GM21360 (cell line): Measurements from ENCODE around the gene CRISP1.
"Not testable (repeated sequence)": the region's sequence is repeated elsewhere in the genome, so short reads cannot be mapped to it uniquely, and the experiment has no call there.

Source experiments
- ATAC-seq: cut with Tn5 transposase; IDR thresholded peaks from one replicate; pipeline ENCODE4 v1.9.1; 2021; ENCODE audit warnings: mild to moderate bottlenecking, moderate library complexity; ENCODE audit not compliant: unreplicated experiment

CRISP1 gene

GRCh38 chr6:49866485-49866943 is at the start of gene CRISP1:
Gene CRISP1 (minus strand): TSS chr6:49866535. CDS start chr6:49857400, 9,135 bp downstream.
- no peak for ATAC-seq

- ATAC-seq: no peak
Measured at GRCh38 chr6:49915035-49915434, 48.7 kb upstream of the CRISP1 start.

- ATAC-seq: no peak
Measured at GRCh38 chr6:49913636-49914375, 47.5 kb upstream of the CRISP1 start.

GRCh38 chr6:49912196-49912595 is 45.9 kb upstream of the CRISP1 start:
- no peak for ATAC-seq

- no peak for ATAC-seq
Measured at GRCh38 chr6:49911252-49911651, 44.9 kb upstream of the CRISP1 start.

- ATAC-seq: no peak
Measured at GRCh38 chr6:49909563-49909962, 43.2 kb upstream of the CRISP1 start.

- ATAC-seq: no peak
Measured at GRCh38 chr6:49906526-49906925, 40.2 kb upstream of the CRISP1 start.

GRCh38 chr6:49905296-49905695 is 39.0 kb upstream of the CRISP1 start:
- ATAC-seq: no peak

GRCh38 chr6:49902856-49903255 is 36.5 kb upstream of the CRISP1 start:
- ATAC-seq: no peak

- ATAC-seq: no peak
Measured at GRCh38 chr6:49898904-49899566, 32.7 kb upstream of the CRISP1 start.

GRCh38 chr6:49895553-49895952 is 29.2 kb upstream of the CRISP1 start:
- ATAC-seq: not testable (repeated sequence)

- ATAC-seq: no peak
Measured at GRCh38 chr6:49892280-49892679, 25.9 kb upstream of the CRISP1 start.

GRCh38 chr6:49890988-49891387 is 24.7 kb upstream of the CRISP1 start:
- no peak for ATAC-seq

- no peak for ATAC-seq
Measured at GRCh38 chr6:49888742-49889431, 22.6 kb upstream of the CRISP1 start.

- ATAC-seq: no peak
Measured at GRCh38 chr6:49868951-49869529, 2.7 kb upstream of the CRISP1 start.

GRCh38 chr6:49856282-49856681 is 10.1 kb downstream of the CRISP1 start:
- no peak for ATAC-seq

GRCh38 chr6:49855221-49855620 is 11.1 kb downstream of the CRISP1 start:
- no peak for ATAC-seq

- no peak for ATAC-seq
Measured at GRCh38 chr6:49852975-49853374, 13.4 kb downstream of the CRISP1 start.

- peak; percentile 80 for ATAC-seq
Measured at GRCh38 chr6:49849213-49849907, 17.0 kb downstream of the CRISP1 start.

GRCh38 chr6:49847673-49848072 is 18.7 kb downstream of the CRISP1 start:
- ATAC-seq: no peak

GRCh38 chr6:49847014-49847413 is 19.3 kb downstream of the CRISP1 start:
- ATAC-seq: no peak
